Neuronal stem cell (in vitro differentiated cells): ENCODE results near the gene ALPK3.

Source experiments
- DNase-seq: peaks from one replicate; pipeline ENCODE4 v3.0.0-alpha.2; 2013; ENCODE audit warnings: low spot score
- H2AFZ ChIP-seq: one replicate; pipeline ENCODE4 v1.6.1; 2013; ENCODE audit warnings: mild to moderate bottlenecking, low read length, inconsistent platforms
- H2AK5ac ChIP-seq: 2 replicates; pipeline ENCODE4 v1.6.1; 2013; ENCODE audit warnings: low read depth, mild to moderate bottlenecking, inconsistent platforms, low read length, moderate library complexity, mixed read lengths
- H2BK120ac ChIP-seq: 2 replicates; pipeline ENCODE4 v1.6.1; 2013; ENCODE audit warnings: low read depth, mild to moderate bottlenecking, inconsistent platforms, low read length, moderate library complexity, mixed read lengths
- H2BK12ac ChIP-seq: one replicate; pipeline ENCODE4 v1.6.1; 2013; ENCODE audit warnings: low read length, inconsistent platforms
- H2BK15ac ChIP-seq: 2 replicates; pipeline ENCODE4 v1.6.1; 2013; ENCODE audit warnings: mild to moderate bottlenecking, low read length, inconsistent platforms, mixed read lengths
- H2BK5ac ChIP-seq: one replicate; pipeline ENCODE4 v1.6.1; 2013; ENCODE audit warnings: inconsistent platforms, mild to moderate bottlenecking, low read length, moderate library complexity
- H3K14ac ChIP-seq: one replicate; pipeline ENCODE4 v1.6.1; 2013; ENCODE audit warnings: low read length, inconsistent platforms
- H3K18ac ChIP-seq: 2 replicates; pipeline ENCODE4 v1.6.1; 2013; ENCODE audit warnings: low read length, inconsistent platforms
- H3K23ac ChIP-seq: 2 replicates; pipeline ENCODE4 v1.6.1; 2013; ENCODE audit warnings: low read depth, mild to moderate bottlenecking, mixed read lengths, low read length, inconsistent platforms; ENCODE audit not compliant: poor library complexity
- H3K27ac ChIP-seq: replicated peaks from 3 replicates; pipeline ENCODE4 v1.5.1; 2013; ENCODE audit warnings: low read length, inconsistent platforms
- H3K27me3 ChIP-seq, 3 experiments: 2 replicates each; pipeline ENCODE4 v1.6.1; 2013; ENCODE audit warnings: low read length in 3 of 3, mild to moderate bottlenecking in 2 of 3, inconsistent platforms in 1 of 3, low read depth in 1 of 3, mixed read lengths in 1 of 3, moderate library complexity in 1 of 3; ENCODE audit not compliant: control insufficient read depth in 3 of 3, insufficient read depth in 3 of 3
- H3K36me3 ChIP-seq, 2 donors: replicated peaks in 1 of 2; 2 replicates each; pipeline ENCODE4 v1.6.1; 2013; ENCODE audit warnings: low read length in 2 of 2; ENCODE audit not compliant: control insufficient read depth in 2 of 2, insufficient read depth in 2 of 2
- H3K4ac ChIP-seq: 2 replicates; pipeline ENCODE4 v1.6.1; 2013; ENCODE audit warnings: inconsistent platforms, mild to moderate bottlenecking, low read length, moderate library complexity
- H3K4me1 ChIP-seq, 2 donors: 1 replicate in 1 of 2; 2 replicates in 1 of 2; pipeline ENCODE4 v1.6.1; 2013; ENCODE audit warnings: low read length in 2 of 2, low read depth in 1 of 2; ENCODE audit not compliant: control insufficient read depth in 2 of 2, insufficient read depth in 1 of 2
- H3K4me2 ChIP-seq: one replicate; pipeline ENCODE4 v1.6.1; 2013; ENCODE audit warnings: mild to moderate bottlenecking, low read length, inconsistent platforms; ENCODE audit not compliant: insufficient read depth, poor library complexity, severe bottlenecking
- H3K4me3 ChIP-seq, 2 donors: 2 replicates each; pipeline ENCODE4 v1.5.1; 2013; ENCODE audit warnings: low read length in 2 of 2, mild to moderate bottlenecking in 2 of 2, inconsistent platforms in 1 of 2, moderate library complexity in 1 of 2
- H3K79me1 ChIP-seq: one replicate; pipeline ENCODE4 v1.6.1; 2013; ENCODE audit warnings: low read depth, mild to moderate bottlenecking, inconsistent platforms, low read length, moderate library complexity
- H3K9ac ChIP-seq: one replicate; pipeline ENCODE4 v1.6.1; 2013; ENCODE audit warnings: mild to moderate bottlenecking, low read depth, low read length, inconsistent platforms; ENCODE audit not compliant: poor library complexity
- H3K9me3 ChIP-seq, 2 donors: replicated peaks in 1 of 2; 2 replicates each; pipeline versions ENCODE3 to v1.6.1; 2013; ENCODE audit warnings: low read length in 2 of 2, mild to moderate bottlenecking in 2 of 2, inconsistent platforms in 1 of 2, low read depth in 1 of 2, mixed read lengths in 1 of 2, moderate library complexity in 1 of 2; ENCODE audit not compliant: control insufficient read depth in 2 of 2, insufficient read depth in 1 of 2
- H4K8ac ChIP-seq: one replicate; pipeline ENCODE4 v1.6.1; 2013; ENCODE audit warnings: low read depth, mild to moderate bottlenecking, inconsistent platforms, low read length, moderate library complexity
- H4K91ac ChIP-seq: one replicate; pipeline ENCODE4 v1.6.1; 2013; ENCODE audit warnings: low read length, low read depth, mild to moderate bottlenecking, inconsistent platforms; ENCODE audit not compliant: poor library complexity
- WGBS, 2 donors: extraction: QIAGEN DNeasy Blood & Tissue Kit; methylation state at CpG; one replicate each; pipeline ENCODE4 v1.1.7; 2013; ENCODE audit warnings: missing lambda C conversion rate in 2 of 2, mixed read lengths in 1 of 2; ENCODE audit not compliant: insufficient read length in 2 of 2, insufficient replicate concordance in 1 of 2; ENCODE audit errors: extremely low coverage in 2 of 2; 5-methylcytosine and 5-hydroxymethylcytosine counted together

ALPK3 gene

DNA sequence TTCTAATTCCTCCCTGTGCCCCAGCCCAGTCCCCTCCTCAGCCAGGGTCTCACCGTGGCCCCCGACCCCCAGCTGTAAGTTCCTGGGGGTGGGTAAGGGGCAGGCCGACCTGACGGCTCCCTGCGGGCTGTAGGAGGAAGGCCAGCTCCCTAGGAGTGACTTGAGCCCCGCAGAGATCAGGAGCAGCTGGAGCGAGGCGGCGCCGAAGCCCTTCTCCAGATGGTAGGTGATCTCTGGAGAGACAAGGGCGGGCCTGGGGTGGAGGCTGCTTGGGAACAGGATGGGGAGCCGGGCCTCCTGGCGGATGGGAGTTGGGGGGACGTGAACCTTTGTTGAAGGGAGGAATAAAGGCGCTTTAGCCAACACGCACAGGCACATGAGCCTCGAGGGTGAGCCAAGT lies 71.5 kb downstream of the ALPK3 start:
- H3K4me3 ChIP-seq = no peak overlapping the region
- no peaks in the 10 kb centered on the region for H3K79me1 ChIP-seq
- H4K91ac ChIP-seq = no peak overlapping the region
- H3K27me3 ChIP-seq = peaks cover 0 to 18% (median 0%) of the 10 kb centered on the region in 3 experiments
- no peak overlapping the region for H2AK5ac ChIP-seq
- peaks cover 0 to 2% of the 10 kb centered on the region in 2 donors for H3K4me1 ChIP-seq
- no peak for DNase-seq
- no peak overlapping the region for H3K4ac ChIP-seq
- H3K14ac ChIP-seq = no peak overlapping the region
- no CpG with 5 or more reads among the region's 17 CpGs for WGBS, 2 donors
- H3K27ac ChIP-seq = no peak overlapping the region
- H3K9ac ChIP-seq = no peak overlapping the region
- no peak overlapping the region for H2BK12ac ChIP-seq
- H4K8ac ChIP-seq = no peak overlapping the region
- H2AFZ ChIP-seq = no peak overlapping the region
- H3K36me3 ChIP-seq = no peaks in the 10 kb centered on the region
- peak overlapping the region; percentile 58 for H2BK5ac ChIP-seq
- no peaks in the 10 kb centered on the region for H3K9me3 ChIP-seq
- no peak overlapping the region for H3K23ac ChIP-seq
- H2BK15ac ChIP-seq = no peak overlapping the region
- no peak overlapping the region for H2BK120ac ChIP-seq
- H3K18ac ChIP-seq = no peak overlapping the region
- H3K4me2 ChIP-seq = no peak overlapping the region

DNA sequence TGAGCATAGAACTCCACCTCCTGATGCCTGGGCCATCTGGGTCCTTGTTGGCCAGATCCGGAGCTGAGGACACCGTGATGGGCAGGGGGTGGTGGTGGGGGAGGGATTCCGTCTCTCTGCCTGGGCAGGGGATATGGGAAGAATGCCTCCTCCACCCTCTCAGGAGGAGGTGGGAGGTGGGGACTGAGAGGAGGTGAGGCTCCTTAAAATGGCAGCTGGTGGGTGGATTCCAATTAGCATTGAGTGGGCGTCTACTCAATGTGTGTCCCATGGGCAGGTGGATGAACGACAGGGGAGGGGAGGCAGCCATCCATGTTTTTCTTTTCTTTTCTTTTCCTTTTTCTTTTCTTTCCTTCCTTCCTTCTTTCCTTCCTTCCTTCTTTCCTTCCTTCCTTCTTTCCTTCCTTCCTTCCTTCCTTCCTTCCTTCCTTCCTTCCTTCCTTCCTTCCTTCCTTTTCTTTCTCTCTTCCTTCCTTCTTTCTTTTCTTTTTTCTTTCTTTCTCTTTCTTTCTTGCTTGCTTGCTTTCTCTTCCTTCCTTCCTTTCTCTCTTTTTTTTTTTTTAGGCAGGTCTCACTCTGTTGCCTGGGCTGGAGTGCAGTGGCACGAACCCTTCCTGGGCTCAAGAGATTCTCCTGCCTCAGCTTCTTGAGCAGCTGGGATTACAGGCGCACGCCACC lies 72.3 kb downstream of the ALPK3 start:
- Histone ChIP-seq H3K4me3 (no peak overlapping the region), H3K4me2 (no peak overlapping the region), H3K14ac (no peak overlapping the region), H3K23ac (peak overlapping the region; percentile 29), H3K9me3 (no peaks in the 10 kb centered on the region), H3K36me3 (no peaks in the 10 kb centered on the region), H4K8ac (no peak overlapping the region), H3K18ac (peak overlapping the region; percentile 19), H2BK5ac (no peak overlapping the region), H3K27ac (no peak overlapping the region), H2AK5ac (no peak overlapping the region), H3K4ac (no peak overlapping the region), H2BK15ac (no peak overlapping the region), H2BK12ac (no peak overlapping the region), H3K27me3 (peaks cover 0 to 15% (median 0%) of the 10 kb centered on the region in 3 experiments), H2BK120ac (no peak overlapping the region), H2AFZ (no peak overlapping the region), H4K91ac (no peak overlapping the region), H3K79me1 (no peaks in the 10 kb centered on the region), H3K9ac (peak overlapping the region; percentile 14), H3K4me1 (peaks cover 0 to 2% of the 10 kb centered on the region in 2 donors)
- no CpG with 5 or more reads among the region's 8 CpGs for WGBS, 2 donors
- DNase-seq = no peak

DNA sequence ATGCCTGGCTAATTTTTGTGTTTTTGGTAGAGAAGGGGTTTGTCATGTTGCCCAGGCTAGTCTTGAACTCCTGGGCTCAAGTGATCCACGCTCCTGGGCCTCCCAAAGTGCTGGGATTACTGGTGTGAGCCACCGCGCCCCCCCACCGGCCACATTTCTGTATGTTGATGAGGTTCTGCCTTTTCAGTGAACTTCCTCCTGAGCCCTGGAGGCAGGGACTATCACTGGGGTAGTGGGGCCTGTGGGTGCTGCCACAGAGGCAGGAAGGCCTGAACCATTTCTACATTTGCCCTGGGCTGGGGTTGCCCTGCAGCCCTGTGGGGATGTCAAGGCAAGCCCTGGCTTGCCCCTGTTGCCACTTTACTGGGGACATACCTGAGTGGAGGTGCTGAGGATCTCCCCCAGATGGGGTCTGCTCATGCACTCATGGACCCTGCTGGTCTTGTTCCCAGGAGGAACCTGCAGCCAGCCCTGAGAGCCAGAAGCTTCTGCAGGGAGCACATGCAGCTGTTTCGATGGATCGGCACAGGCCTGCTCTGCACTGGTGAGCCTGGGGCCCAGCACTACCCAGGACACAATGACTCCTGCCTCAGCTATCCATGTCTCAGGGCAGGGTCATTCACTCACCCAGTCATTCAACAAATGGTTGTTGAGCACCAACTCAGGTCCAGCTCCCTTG lies 73.0 kb downstream of the ALPK3 start:
- WGBS, 2 donors = no CpG with 5 or more reads among the region's 6 CpGs
- peaks cover 0 to 13% (median 0%) of the 10 kb centered on the region in 3 experiments for H3K27me3 ChIP-seq

DNA sequence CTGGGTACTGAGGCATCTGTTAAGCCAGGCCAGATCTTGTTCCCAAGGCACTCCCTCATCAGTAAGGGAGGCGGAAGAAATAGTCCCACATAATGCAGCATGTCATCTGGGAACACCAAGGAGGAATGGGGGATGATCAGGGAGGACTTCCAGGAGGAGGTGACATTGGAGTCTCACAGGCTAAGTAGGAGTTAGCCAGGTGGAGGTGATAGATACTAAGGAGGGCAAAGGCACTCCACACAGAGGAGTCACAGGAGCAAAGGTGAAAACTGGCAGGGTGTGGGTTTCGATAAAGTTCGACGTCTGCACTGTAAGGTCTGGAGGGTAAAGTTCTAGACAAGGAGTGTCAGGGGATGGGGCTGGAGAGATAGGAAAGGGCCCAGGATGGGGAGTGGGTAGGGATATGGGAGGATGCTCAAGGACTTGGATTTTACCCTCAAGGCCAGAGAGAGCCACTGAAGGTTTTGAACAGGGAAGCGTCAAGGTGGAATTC lies 73.6 kb downstream of the ALPK3 start:
- Histone ChIP-seq H3K27me3 (peaks cover 0 to 11% (median 0%) of the 10 kb centered on the region in 3 experiments), H2BK120ac (no peak overlapping the region), H3K14ac (no peak overlapping the region), H3K18ac (no peak overlapping the region), H2BK5ac (no peak overlapping the region), H3K4me1 (peaks cover 0 to 2% of the 10 kb centered on the region in 2 donors), H2BK15ac (no peak overlapping the region), H4K8ac (no peak overlapping the region), H3K4me2 (no peak overlapping the region), H3K9ac (no peak overlapping the region), H3K9me3 (no peaks in the 10 kb centered on the region), H2AFZ (no peak overlapping the region), H3K27ac (no peak overlapping the region), H3K79me1 (no peaks in the 10 kb centered on the region), H2BK12ac (no peak overlapping the region), H3K4ac (no peak overlapping the region), H3K36me3 (no peaks in the 10 kb centered on the region), H3K4me3 (no peak overlapping the region), H3K23ac (no peak overlapping the region), H2AK5ac (no peak overlapping the region), H4K91ac (no peak overlapping the region)
- DNase-seq = no peak
- WGBS, 2 donors = no CpG with 5 or more reads among the region's 5 CpGs

More for the DNA sequence above, 73.0 kb downstream of the ALPK3 start:
- no peak overlapping the region for H2BK5ac ChIP-seq
- no peak overlapping the region for H3K27ac ChIP-seq
- H3K23ac ChIP-seq = no peak overlapping the region
- no peaks in the 10 kb centered on the region for H3K9me3 ChIP-seq
- no peak for DNase-seq
- no peak overlapping the region for H2AFZ ChIP-seq
- no peak overlapping the region for H4K91ac ChIP-seq
- H3K9ac ChIP-seq = no peak overlapping the region
- no peak overlapping the region for H2BK15ac ChIP-seq
- no peak overlapping the region for H2BK12ac ChIP-seq
- peaks cover 0 to 2% of the 10 kb centered on the region in 2 donors for H3K4me1 ChIP-seq
- no peak overlapping the region for H2BK120ac ChIP-seq
- H2AK5ac ChIP-seq = no peak overlapping the region
- H3K36me3 ChIP-seq = no peaks in the 10 kb centered on the region
- no peak overlapping the region for H3K14ac ChIP-seq
- H4K8ac ChIP-seq = no peak overlapping the region
- H3K4ac ChIP-seq = no peak overlapping the region
- no peak overlapping the region for H3K4me2 ChIP-seq
- no peak overlapping the region for H3K4me3 ChIP-seq
- H3K18ac ChIP-seq = peak overlapping the region; percentile 24
- no peaks in the 10 kb centered on the region for H3K79me1 ChIP-seq
